Spleen (tissue), 11 donors: ENCODE data around the gene RAB8B. TPM values are rescaled to one million over a fixed set of nuclear protein-coding genes. Genes with fewer than 3 reads are reported as not detected.

Experiments
- DNase-seq: peaks from one replicate; pipeline ENCODE4 v3.0.0-alpha.2; 2020
- H3K27ac ChIP-seq, 8 donors: fragments of 200-600 bp; sonication (generic) in 7 of 8; 1 replicate in 4 of 8; 2 replicates in 4 of 8; pipeline versions ENCODE4 v1.5.0 to v1.8.0; 2016 to 2021; ENCODE audit warnings: inconsistent platforms in 4 of 8, mild to moderate bottlenecking in 4 of 8, moderate library complexity in 1 of 8
- H3K27me3 ChIP-seq, 7 donors: fragments of 200-600 bp; sonication (generic) in 6 of 7; replicated peaks in 1 of 7; 1 replicate in 4 of 7; 2 replicates in 3 of 7; pipeline versions ENCODE4 v1.5.0 to v1.8.0; 2016 to 2021; ENCODE audit warnings: inconsistent platforms in 3 of 7, mild to moderate bottlenecking in 1 of 7
- H3K36me3 ChIP-seq, 6 donors: fragments of 200-600 bp; sonication (generic) in 5 of 6; 1 replicate in 4 of 6; 2 replicates in 2 of 6; pipeline versions ENCODE4 v1.5.0 to v1.8.0; 2016 to 2021; ENCODE audit warnings: inconsistent platforms in 2 of 6
- H3K4me1 ChIP-seq, 6 donors: fragments of 200-600 bp; sonication (generic) in 5 of 6; 1 replicate in 3 of 6; 2 replicates in 3 of 6; pipeline versions ENCODE4 v1.5.0 to v1.8.0; 2016 to 2021; ENCODE audit warnings: inconsistent platforms in 3 of 6
- H3K4me3 ChIP-seq, 8 donors: fragments of 200-600 bp; sonication (generic) in 7 of 8; 1 replicate in 4 of 8; 2 replicates in 4 of 8; pipeline versions ENCODE4 v1.5.0 to v1.8.0; 2016 to 2021; ENCODE audit warnings: inconsistent platforms in 4 of 8, mild to moderate bottlenecking in 4 of 8, moderate library complexity in 2 of 8
- H3K9me3 ChIP-seq, 8 donors: fragments of 200-600 bp; sonication (generic) in 7 of 8; 1 replicate in 4 of 8; 2 replicates in 4 of 8; pipeline versions ENCODE4 v1.5.0 to v1.8.0; 2016 to 2021; ENCODE audit warnings: inconsistent platforms in 4 of 8
- CTCF ChIP-seq, 11 experiments: fragments of 200-600 bp in 7 of 11; fragments of 450-650 bp in 4 of 11; sonication (generic) in 4 of 11; IDR thresholded peaks in 8 of 11; conservative IDR thresholded peaks in 3 of 11; 1 replicate in 7 of 11; 2 replicates in 4 of 11; pipeline versions ENCODE4 v1.4.0 to v1.8.0; 2016 to 2021; ENCODE audit warnings: antibody characterized with exemption in 11 of 11, inconsistent platforms in 4 of 11, mild to moderate bottlenecking in 1 of 11
- POLR2A ChIP-seq, 3 donors: fragments of 450-650 bp; IDR thresholded peaks; one replicate each; pipeline ENCODE4 v1.5.1; 2017; ENCODE audit warnings: antibody characterized with exemption in 3 of 3, mild to moderate bottlenecking in 1 of 3
- POLR2AphosphoS5 ChIP-seq, 3 donors: sonication (generic); formaldehyde crosslinking; IDR thresholded peaks; one replicate each; pipeline ENCODE4 v1.5.1; 2017; ENCODE audit warnings: antibody characterized with exemption in 3 of 3
- WGBS, 5 donors: extraction: QIAGEN DNeasy Blood & Tissue Kit in 3 of 5; methylation state at CpG; one replicate each; pipeline versions ENCODE4 v1.1.5 to v1.1.7; 2013 to 2018; 5-methylcytosine and 5-hydroxymethylcytosine counted together
- intact Hi-C: fragments of 100-400 bp; cut with DNase I; formaldehyde crosslinking; loops from one replicate; pipeline ENCODE4 v1.15.0; 2023; ENCODE audit warnings: low total_unique reads
- polyA plus RNA-seq, 3 donors: library from polyadenylated mRNA; stranded (reverse); fragments of 200-250 nt; gene quantifications; one replicate each; pipeline ENCODE4 v1.2.1, GENCODE V29; 2013
- total RNA-seq, 7 donors: library from RNA; depleted of rRNA in 3 of 7; stranded (reverse); fragments of >200 nt in 3 of 7; fragmentation: NEBNext Ultra II Directional in 4 of 7; extraction: Animal tissue kit (Norgen Biotek cat#: 25700) in 4 of 7; gene quantifications; one replicate each; pipeline versions ENCODE4 v1.1.0 to v1.2.1, GENCODE V29; 2016 to 2021
- donor health status: healthy with polysubstance abuse.
- donor health status: DM: no; HTN: no; CAD: no; lungs with moderate emphysema.
- donor health status: DM: no; HTN: no; CAD: no.
- donor health status: Bipolar disorder and iron deficiency.
- donor health status: healthy.
- donor health status: DM: no; HTN: no; CAD: no.
- donor health status: DM: yes; HTN: yes; CAD: no.

Gene RAB8B
- total and polyA plus RNA-seq, 10 donors, result 18.9 to 96.4 (median 64.2) TPM

GRCh38 chr15:63308947-63309346 lies 119.5 kb downstream of the RAB8B start:
- Histone ChIP-seq H3K9me3 (no peaks in the 10 kb centered on the region), H3K4me1 (peaks cover 0 to 15% (median 7%) of the 10 kb centered on the region in 6 donors), H3K27ac (no peak overlapping the region), H3K27me3 (no peaks in the 10 kb centered on the region), H3K4me3 (no peak overlapping the region), H3K36me3 (peaks cover 7 to 45% (median 21%) of the 10 kb centered on the region in 6 donors)
- intact Hi-C loops, result no loop called here
- DNase-seq, result no peak
- WGBS, 5 donors, result 70 to 86% (median 77%) methylated on average over 2 of the region's 2 CpGs
- TF ChIP-seq POLR2A (IDR thresholded peaks at IDR 0.05) (no peak), POLR2AphosphoS5 (IDR thresholded peaks at IDR 0.05) (no peak), CTCF (IDR thresholded peaks at IDR 0.05 in 8 of 11, conservative IDR thresholded peaks at IDR 0.05 in 3 of 11) (no peak)

- Histone ChIP-seq H3K9me3 (no peaks in the 10 kb centered on the region), H3K4me1 (peaks cover 0 to 15% (median 7%) of the 10 kb centered on the region in 6 donors), H3K36me3 (peaks cover 4 to 28% (median 11%) of the 10 kb centered on the region in 6 donors), H3K4me3 (no peak overlapping the region), H3K27ac (no peak overlapping the region), H3K27me3 (no peaks in the 10 kb centered on the region)
- no peak for DNase-seq
- no peak for TF ChIP-seq CTCF (IDR thresholded peaks at IDR 0.05 in 8 of 11, conservative IDR thresholded peaks at IDR 0.05 in 3 of 11)
- no peak for TF ChIP-seq POLR2A (IDR thresholded peaks at IDR 0.05)
- no peak for TF ChIP-seq POLR2AphosphoS5 (IDR thresholded peaks at IDR 0.05)
- intact Hi-C loops, result no loop called here
- WGBS, 5 donors, result 90 to 100% (median 95%) methylated on average over 3 of the region's 3 CpGs
These were observed 121.2 kb downstream of the RAB8B start for GRCh38 chr15:63310646-63311045.

GRCh38 chr15:63312286-63312685 lies 122.9 kb downstream of the RAB8B start:
- H3K4me1 ChIP-seq, result peaks cover 0 to 13% (median 6%) of the 10 kb centered on the region in 6 donors
- TF ChIP-seq POLR2AphosphoS5 (IDR thresholded peaks at IDR 0.05) (no peak), POLR2A (IDR thresholded peaks at IDR 0.05) (no peak), CTCF (IDR thresholded peaks at IDR 0.05 in 8 of 11, conservative IDR thresholded peaks at IDR 0.05 in 3 of 11) (no peak)
- H3K4me3 ChIP-seq, result no peak overlapping the region
- intact Hi-C loops, result no loop called here
- H3K9me3 ChIP-seq, result no peaks in the 10 kb centered on the region
- 94 to 100% (median 96%) methylated on average over 1 of the region's 1 CpG for WGBS, 5 donors
- no peaks in the 10 kb centered on the region for H3K27me3 ChIP-seq
- DNase-seq, result no peak
- no peak overlapping the region for H3K27ac ChIP-seq
- peaks cover 0 to 11% (median 0%) of the 10 kb centered on the region in 6 donors for H3K36me3 ChIP-seq

- Histone ChIP-seq H3K36me3 (no peaks in the 10 kb centered on the region), H3K27ac (no peak overlapping the region), H3K4me3 (no peak overlapping the region), H3K4me1 (peaks cover 0 to 3% (median under 1%) of the 10 kb centered on the region in 6 donors), H3K9me3 (no peaks in the 10 kb centered on the region), H3K27me3 (no peaks in the 10 kb centered on the region)
- intact Hi-C loops, result no loop called here
- DNase-seq, result no peak
- TF ChIP-seq CTCF (IDR thresholded peaks at IDR 0.05 in 8 of 11, conservative IDR thresholded peaks at IDR 0.05 in 3 of 11) (no peak), POLR2A (IDR thresholded peaks at IDR 0.05) (no peak), POLR2AphosphoS5 (IDR thresholded peaks at IDR 0.05) (no peak)
- 89 to 94% (median 92%) methylated on average over 4 of the region's 4 CpGs for WGBS, 5 donors
These were observed 124.4 kb downstream of the RAB8B start for GRCh38 chr15:63313825-63314224.
